HepG2 (cell line): ENCODE results near the gene RAB27B.

Source experiments
- CBX1 ChIP-seq: IDR thresholded peaks from one replicate; pipeline ENCODE4 v1.6.1; 2016; ENCODE audit warnings: antibody characterized with exemption, low read depth
- CEBPG ChIP-seq: IDR thresholded peaks from 2 replicates; pipeline ENCODE4 v1.6.1; 2016
- CTCF ChIP-seq: sonication (generic); formaldehyde crosslinking; IDR thresholded peaks from 2 replicates; pipeline ENCODE4 v1.5.0; 2020; ENCODE audit warnings: mild to moderate bottlenecking, missing genetic modification reagents, moderate library complexity
- MAF1 ChIP-seq: sonication (generic); formaldehyde crosslinking; IDR thresholded peaks from 2 replicates; pipeline ENCODE4 v1.5.0; 2020; ENCODE audit warnings: missing genetic modification reagents, borderline replicate concordance
- POLR2AphosphoS5 ChIP-seq: IDR thresholded peaks from 2 replicates; pipeline ENCODE4 v1.6.1; 2012; ENCODE audit warnings: low read depth, low read length
- TFE3 ChIP-seq: IDR thresholded peaks from 2 replicates; pipeline ENCODE4 v1.6.1; 2016
- ZBTB2 ChIP-seq: sonication (generic); formaldehyde crosslinking; IDR thresholded peaks from 2 replicates; pipeline ENCODE4 v1.8.0; 2022; ENCODE audit warnings: low read depth, missing genetic modification reagents
- ZNF124 ChIP-seq: sonication (generic); formaldehyde crosslinking; IDR thresholded peaks from 2 replicates; pipeline ENCODE4 v1.4.0; 2020; ENCODE audit warnings: missing genetic modification reagents

DNA sequence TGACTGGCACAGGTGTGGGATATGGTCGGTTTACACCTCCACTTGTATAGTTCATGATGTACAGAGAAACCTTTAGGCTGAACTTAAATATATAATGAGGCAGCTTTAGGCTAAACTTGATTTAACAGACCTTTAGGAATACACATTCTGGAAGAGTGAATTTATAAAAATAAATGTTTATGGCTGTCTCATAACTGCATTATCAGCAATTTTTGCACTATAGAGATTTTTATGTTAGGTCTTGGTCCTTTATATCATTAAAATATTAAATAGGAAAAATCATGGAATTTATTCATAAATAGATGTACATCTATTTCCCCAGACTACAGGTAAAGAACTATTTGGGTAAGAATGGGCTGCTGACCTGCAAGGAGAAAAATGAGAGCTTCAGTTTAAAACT, 19.8 kb downstream of the RAB27B start:
- TF ChIP-seq ZBTB2 (CRISPR knock-in tag) (no peak), POLR2AphosphoS5 (no peak), MAF1 (CRISPR knock-in tag) (no peak), CTCF (no peak), TFE3 (CRISPR knock-in tag) (no peak), CEBPG (no peak), ZNF124 (CRISPR knock-in tag) (no peak), CBX1 (no peak)
